PC-3 (cell line): ENCODE data around the gene FNDC4. TPM values are rescaled to one million over a fixed set of nuclear protein-coding genes. Genes with fewer than 3 reads are reported as not detected.

Source experiments
- ATAC-seq: fragments of 200-7000 bp; cut with Tn5 transposase; 2 replicates; pipeline ENCODE4 v1.9.1; 2020; ENCODE audit warnings: mild to moderate bottlenecking, moderate library complexity
- BruUV-seq: library from RNA; stranded (reverse); fragments of 400-500 nt; replicated peaks from 2 replicates; lab custom pipeline; 2021; lab: Mats Ljungman, UMichigan
- CTCF ChIA-PET: fragments of 300-600 bp; sonication (Branson Sonifier 250); formaldehyde crosslinking; loops from one replicate; lab custom pipeline; 2022; ENCODE audit warnings: antibody characterized with exemption; lab: Charles Lee
- POLR2A ChIA-PET: fragments of 300-600 bp; sonication (Branson Sonifier 250); formaldehyde crosslinking; loops from one replicate; lab custom pipeline; 2022; ENCODE audit warnings: antibody characterized with exemption; ENCODE audit not compliant: unreplicated experiment; lab: Charles Lee
- DNase-seq: peaks from one replicate; pipeline ENCODE4 v3.0.0-alpha.2; 2015
- H2AFZ ChIP-seq: fragments of 300-600 bp; sonication (generic); 2 replicates; pipeline ENCODE4 v1.6.0; 2016; ENCODE audit warnings: antibody characterized with exemption, low read length
- H3F3A ChIP-seq: fragments of 300-600 bp; sonication (generic); one replicate; pipeline ENCODE4 v1.6.0; 2017; ENCODE audit warnings: antibody characterized with exemption, low read length, control low read depth, mild to moderate bottlenecking; ENCODE audit not compliant: unreplicated experiment
- H3K27ac ChIP-seq: fragments of 300-600 bp; sonication (generic); 2 replicates; pipeline ENCODE4 v1.5.1; 2016; ENCODE audit warnings: mild to moderate bottlenecking, low read length
- H3K27me3 ChIP-seq: fragments of 300-600 bp; sonication (generic); 2 replicates; pipeline ENCODE4 v1.6.1; 2016; ENCODE audit warnings: low read length, mixed read lengths
- H3K36me3 ChIP-seq: fragments of 300-600 bp; sonication (generic); 2 replicates; pipeline ENCODE4 v1.6.1; 2016; ENCODE audit warnings: low read depth, mixed run types, low read length, mixed read lengths
- H3K4me1 ChIP-seq: fragments of 300-600 bp; sonication (generic); 2 replicates; pipeline ENCODE4 v1.5.1; 2016; ENCODE audit warnings: low read length; ENCODE audit not compliant: insufficient read depth
- H3K4me2 ChIP-seq: fragments of 300-600 bp; sonication (generic); 2 replicates; pipeline ENCODE4 v1.6.0; 2016; ENCODE audit warnings: low read length
- H3K4me3 ChIP-seq: fragments of 300-600 bp; sonication (generic); 2 replicates; pipeline ENCODE4 v1.5.1; 2016; ENCODE audit warnings: mild to moderate bottlenecking, low read length, mixed read lengths
- H3K79me2 ChIP-seq: fragments of 300-600 bp; sonication (generic); 2 replicates; pipeline ENCODE4 v1.6.1; 2017; ENCODE audit warnings: low read length, mixed read lengths
- H3K9ac ChIP-seq: fragments of 300-600 bp; sonication (generic); 2 replicates; pipeline ENCODE4 v1.6.0; 2016; ENCODE audit warnings: mild to moderate bottlenecking, low read length
- H3K9me2 ChIP-seq: fragments of 300-600 bp; sonication (generic); replicated peaks from 2 replicates; pipeline ENCODE4 v1.6.1; 2016; ENCODE audit warnings: mixed run types, low read length, mixed read lengths
- H3K9me3 ChIP-seq: fragments of 300-600 bp; sonication (generic); 2 replicates; pipeline ENCODE4 v1.6.1; 2016; ENCODE audit warnings: low read length, mixed read lengths
- H4K20me1 ChIP-seq: fragments of 300-600 bp; sonication (generic); 2 replicates; pipeline ENCODE4 v1.6.1; 2016; ENCODE audit warnings: low read length, mixed read lengths
- CTCF ChIP-seq: fragments of 300-600 bp; sonication (generic); conservative IDR thresholded peaks from 2 replicates; pipeline ENCODE4 v1.5.1; 2017; ENCODE audit warnings: antibody characterized with exemption, low read depth, mild to moderate bottlenecking, low read length
- EZH2 ChIP-seq: fragments of 300-600 bp; sonication (generic); IDR thresholded peaks from one replicate; pipeline ENCODE4 v1.6.1; 2017; ENCODE audit warnings: antibody characterized with exemption, mild to moderate bottlenecking, low read length; ENCODE audit not compliant: unreplicated experiment
- EZH2phosphoT487 ChIP-seq: fragments of 300-600 bp; sonication (generic); IDR thresholded peaks from 2 replicates; pipeline ENCODE4 v1.6.1; 2018; ENCODE audit warnings: mild to moderate bottlenecking, antibody characterized with exemption, low read length, borderline replicate concordance
- intact Hi-C: fragments of 100-400 bp; cut with micrococcal nuclease; formaldehyde crosslinking; loops from 2 replicates; pipeline ENCODE4 v1.9.0; 2023
- total RNA-seq: library from RNA; depleted of rRNA; stranded (reverse); fragments of >200 nt; gene quantifications from 2 replicates; pipeline ENCODE4 v1.2.3, GENCODE V29; 2014

FNDC4 gene
- total RNA-seq, 1 experiment from 2014 or later, result 1.7 TPM

- no peak overlapping the region for H3K9ac ChIP-seq
- H3K9me3 ChIP-seq, result no peaks in the 10 kb centered on the region
- intact Hi-C loops, result no loop called here
- no peak overlapping the region for H2AFZ ChIP-seq
- H3K27me3 ChIP-seq, result no peaks in the 10 kb centered on the region
- ChIA-PET POLR2A (no interaction called here), CTCF (no interaction called here)
- no peak overlapping the region for H3K4me2 ChIP-seq
- H3K4me1 ChIP-seq, result no peaks in the 10 kb centered on the region
- no peaks in the 10 kb centered on the region for H3K9me2 ChIP-seq
- no peaks in the 10 kb centered on the region for H3K36me3 ChIP-seq
- H3K4me3 ChIP-seq, result no peak overlapping the region
- DNase-seq (no peak), ATAC-seq (no peak)
- no peak overlapping the region for H3K27ac ChIP-seq
- H3F3A ChIP-seq, result no peaks in the 10 kb centered on the region
- BruUV-seq, result no TSS peak
- no peaks in the 10 kb centered on the region for H4K20me1 ChIP-seq
- no peaks in the 10 kb centered on the region for H3K79me2 ChIP-seq
- TF ChIP-seq EZH2, result no peak
- TF ChIP-seq EZH2phosphoT487, result no peak
- no peak for TF ChIP-seq CTCF
These were observed 42.3 kb upstream of the FNDC4 start for GRCh38 chr2:27537287-27537686.

- no peaks in the 10 kb centered on the region for H3K27me3 ChIP-seq
- BruUV-seq, result no TSS peak
- H3K4me1 ChIP-seq, result peaks cover 8% of the 10 kb centered on the region
- no peak for DNase-seq
- no peak overlapping the region for H2AFZ ChIP-seq
- no peaks in the 10 kb centered on the region for H3F3A ChIP-seq
- H3K27ac ChIP-seq, result no peak overlapping the region
- no peaks in the 10 kb centered on the region for H3K9me2 ChIP-seq
- H3K36me3 ChIP-seq, result no peaks in the 10 kb centered on the region
- H3K79me2 ChIP-seq, result no peaks in the 10 kb centered on the region
- no peak overlapping the region for H3K9ac ChIP-seq
- H3K9me3 ChIP-seq, result no peaks in the 10 kb centered on the region
- H3K4me2 ChIP-seq, result no peak overlapping the region
- no peaks in the 10 kb centered on the region for H4K20me1 ChIP-seq
- POLR2A ChIA-PET, result no interaction called here
- intact Hi-C loops, result no loop called here
- CTCF ChIA-PET, result interaction anchor here (0.6 kb wide), 1 partner anchor 36 kb away, joined by 3 read pairs; no protein-coding TSS in a partner anchor
- no peak for TF ChIP-seq EZH2
- no peak for TF ChIP-seq EZH2phosphoT487
- no peak for ATAC-seq
- H3K4me3 ChIP-seq, result no peak overlapping the region
These were observed 37.0 kb upstream of the FNDC4 start for GRCh38 chr2:27531983-27532382.

- ATAC-seq (peak; percentile 79), DNase-seq (peak; percentile 75)
- no peaks in the 10 kb centered on the region for H3K79me2 ChIP-seq
- H3K9me3 ChIP-seq, result no peaks in the 10 kb centered on the region
- CTCF ChIA-PET, result no interaction called here
- H3K36me3 ChIP-seq, result no peaks in the 10 kb centered on the region
- peak overlapping the region; percentile 23; the same call in 1 of the 2 replicates for H3K4me2 ChIP-seq
- no peaks in the 10 kb centered on the region for H3F3A ChIP-seq
- POLR2A ChIA-PET, result no interaction called here
- H4K20me1 ChIP-seq, result no peaks in the 10 kb centered on the region
- H3K4me3 ChIP-seq, result no peak overlapping the region
- H2AFZ ChIP-seq, result no peak overlapping the region
- H3K9me2 ChIP-seq, result no peaks in the 10 kb centered on the region
- no peaks in the 10 kb centered on the region for H3K27me3 ChIP-seq
- no TSS peak for BruUV-seq
- H3K27ac ChIP-seq, result no peak overlapping the region
- intact Hi-C loops, result no loop called here
- H3K4me1 ChIP-seq, result peaks cover 10% of the 10 kb centered on the region
- TF ChIP-seq CTCF (no peak), EZH2phosphoT487 (no peak), EZH2 (no peak)
- no peak overlapping the region for H3K9ac ChIP-seq
These were observed 32.2 kb upstream of the FNDC4 start for GRCh38 chr2:27527182-27527581.
